ENCODE results near the gene STARD10. TPM values are rescaled to one million over a fixed set of nuclear protein-coding genes. Genes with fewer than 3 reads are reported as not detected.

Gene STARD10
- total and polyA plus RNA-seq, 9 of the 15 experiments (the other 6 are each of a cell fraction or from before 2014, with no cell fraction given) = 0.15 to 52.9 (median 32.3) TPM

DNA sequence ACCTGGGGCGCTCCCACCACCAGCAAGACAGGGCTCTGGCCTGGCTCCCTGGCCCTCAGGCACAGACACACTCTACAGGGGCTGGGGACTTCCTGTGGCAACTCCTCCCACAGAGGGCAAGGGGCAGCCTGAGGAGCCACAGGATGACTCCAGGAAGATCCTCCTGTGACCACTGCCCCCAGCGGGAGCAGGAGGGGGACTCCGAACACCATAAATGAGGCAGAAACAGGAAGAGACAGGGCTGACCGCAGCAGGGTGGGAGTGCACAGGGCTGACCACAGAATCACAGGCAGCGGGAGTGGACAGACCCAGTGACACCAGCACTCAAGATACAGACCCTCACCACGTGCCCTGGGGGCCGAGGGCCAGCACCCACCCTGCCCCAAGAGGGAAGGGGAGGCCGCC is 52.4 kb downstream of the STARD10 start (continued):
- TF ChIP-seq, protein P1, sequence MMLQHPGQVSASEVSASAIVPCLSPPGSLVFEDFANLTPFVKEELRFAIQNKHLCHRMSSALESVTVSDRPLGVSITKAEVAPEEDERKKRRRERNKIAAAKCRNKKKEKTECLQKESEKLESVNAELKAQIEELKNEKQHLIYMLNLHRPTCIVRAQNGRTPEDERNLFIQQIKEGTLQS (IDR thresholded peaks at IDR 0.05) = peak; percentile 17; the same call in 1 of the 2 replicates
- TF ChIP-seq, protein P1 (CRISPR knock-in tag; conservative IDR thresholded peaks at IDR 0.05) = no peak
- TF ChIP-seq TAF1 (IDR thresholded peaks at IDR 0.05; ENCODE audit: control insufficient read depth, extremely low read depth, insufficient read depth, low read length, severe bottlenecking) = peak; percentile 14
- TF ChIP-seq NRF1 (conservative IDR thresholded peaks at IDR 0.05 in 1 of 2, IDR thresholded peaks at IDR 0.05 in 1 of 2) = peak in 1 of 2 experiments; percentile 14; a peak in 2 of 4 replicates
- TF ChIP-seq POLR2G (IDR thresholded peaks at IDR 0.05; ENCODE audit: low read depth, low read length) = peak; percentile 45; the same call in 1 of the 2 replicates
- no peak for TF ChIP-seq RBM14 (IDR thresholded peaks at IDR 0.05; ENCODE audit: borderline replicate concordance, insufficient read depth, low read depth, low read length)
- TF ChIP-seq SIX5 (IDR thresholded peaks at IDR 0.05; ENCODE audit: borderline replicate concordance in 1 of 2, insufficient read depth in 1 of 2, low read depth in 1 of 2, low read length in 2 of 2) = no peak
- TF ChIP-seq ZBED1 (IDR thresholded peaks at IDR 0.05) = peak; percentile 80; the same call in 1 of the 2 replicates
- no peak for TF ChIP-seq TOE1 (IDR thresholded peaks at IDR 0.05; ENCODE audit: borderline replicate concordance)
- TF ChIP-seq TOE1 (CRISPR knock-in tag; IDR thresholded peaks at IDR 0.05; ENCODE audit: borderline replicate concordance, low read depth) = no peak
- no peak for TF ChIP-seq POLR2AphosphoS5 (IDR thresholded peaks at IDR 0.05; ENCODE audit: control insufficient read depth, insufficient read depth, low read depth, low read length)
- no peak for TF ChIP-seq U2AF1 (optimal IDR thresholded peaks at IDR 0.05; ENCODE audit: low read depth, low read length)
- TF ChIP-seq HNRNPUL1 (IDR thresholded peaks at IDR 0.05; ENCODE audit: low read length) = no peak
- no peak for TF ChIP-seq EP400 (IDR thresholded peaks at IDR 0.05)
- no peak for TF ChIP-seq NCOA6 (IDR thresholded peaks at IDR 0.05)
- TF ChIP-seq ESRRA (IDR thresholded peaks at IDR 0.05; ENCODE audit: borderline replicate concordance, low read depth) = peak; percentile 96; the same call in 1 of the 2 replicates
- no peak for TF ChIP-seq RHOXF2B (CRISPR knock-in tag; conservative IDR thresholded peaks at IDR 0.05)
- no peak for TF ChIP-seq SMARCC2 (IDR thresholded peaks at IDR 0.05; ENCODE audit: low read depth)
- TF ChIP-seq, protein P2, sequence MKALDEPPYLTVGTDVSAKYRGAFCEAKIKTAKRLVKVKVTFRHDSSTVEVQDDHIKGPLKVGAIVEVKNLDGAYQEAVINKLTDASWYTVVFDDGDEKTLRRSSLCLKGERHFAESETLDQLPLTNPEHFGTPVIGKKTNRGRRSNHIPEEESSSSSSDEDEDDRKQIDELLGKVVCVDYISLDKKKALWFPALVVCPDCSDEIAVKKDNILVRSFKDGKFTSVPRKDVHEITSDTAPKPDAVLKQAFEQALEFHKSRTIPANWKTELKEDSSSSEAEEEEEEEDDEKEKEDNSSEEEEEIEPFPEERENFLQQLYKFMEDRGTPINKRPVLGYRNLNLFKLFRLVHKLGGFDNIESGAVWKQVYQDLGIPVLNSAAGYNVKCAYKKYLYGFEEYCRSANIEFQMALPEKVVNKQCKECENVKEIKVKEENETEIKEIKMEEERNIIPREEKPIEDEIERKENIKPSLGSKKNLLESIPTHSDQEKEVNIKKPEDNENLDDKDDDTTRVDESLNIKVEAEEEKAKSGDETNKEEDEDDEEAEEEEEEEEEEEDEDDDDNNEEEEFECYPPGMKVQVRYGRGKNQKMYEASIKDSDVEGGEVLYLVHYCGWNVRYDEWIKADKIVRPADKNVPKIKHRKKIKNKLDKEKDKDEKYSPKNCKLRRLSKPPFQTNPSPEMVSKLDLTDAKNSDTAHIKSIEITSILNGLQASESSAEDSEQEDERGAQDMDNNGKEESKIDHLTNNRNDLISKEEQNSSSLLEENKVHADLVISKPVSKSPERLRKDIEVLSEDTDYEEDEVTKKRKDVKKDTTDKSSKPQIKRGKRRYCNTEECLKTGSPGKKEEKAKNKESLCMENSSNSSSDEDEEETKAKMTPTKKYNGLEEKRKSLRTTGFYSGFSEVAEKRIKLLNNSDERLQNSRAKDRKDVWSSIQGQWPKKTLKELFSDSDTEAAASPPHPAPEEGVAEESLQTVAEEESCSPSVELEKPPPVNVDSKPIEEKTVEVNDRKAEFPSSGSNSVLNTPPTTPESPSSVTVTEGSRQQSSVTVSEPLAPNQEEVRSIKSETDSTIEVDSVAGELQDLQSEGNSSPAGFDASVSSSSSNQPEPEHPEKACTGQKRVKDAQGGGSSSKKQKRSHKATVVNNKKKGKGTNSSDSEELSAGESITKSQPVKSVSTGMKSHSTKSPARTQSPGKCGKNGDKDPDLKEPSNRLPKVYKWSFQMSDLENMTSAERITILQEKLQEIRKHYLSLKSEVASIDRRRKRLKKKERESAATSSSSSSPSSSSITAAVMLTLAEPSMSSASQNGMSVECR (CRISPR knock-in tag; IDR thresholded peaks at IDR 0.05) = no peak
- TF ChIP-seq, protein P3, sequence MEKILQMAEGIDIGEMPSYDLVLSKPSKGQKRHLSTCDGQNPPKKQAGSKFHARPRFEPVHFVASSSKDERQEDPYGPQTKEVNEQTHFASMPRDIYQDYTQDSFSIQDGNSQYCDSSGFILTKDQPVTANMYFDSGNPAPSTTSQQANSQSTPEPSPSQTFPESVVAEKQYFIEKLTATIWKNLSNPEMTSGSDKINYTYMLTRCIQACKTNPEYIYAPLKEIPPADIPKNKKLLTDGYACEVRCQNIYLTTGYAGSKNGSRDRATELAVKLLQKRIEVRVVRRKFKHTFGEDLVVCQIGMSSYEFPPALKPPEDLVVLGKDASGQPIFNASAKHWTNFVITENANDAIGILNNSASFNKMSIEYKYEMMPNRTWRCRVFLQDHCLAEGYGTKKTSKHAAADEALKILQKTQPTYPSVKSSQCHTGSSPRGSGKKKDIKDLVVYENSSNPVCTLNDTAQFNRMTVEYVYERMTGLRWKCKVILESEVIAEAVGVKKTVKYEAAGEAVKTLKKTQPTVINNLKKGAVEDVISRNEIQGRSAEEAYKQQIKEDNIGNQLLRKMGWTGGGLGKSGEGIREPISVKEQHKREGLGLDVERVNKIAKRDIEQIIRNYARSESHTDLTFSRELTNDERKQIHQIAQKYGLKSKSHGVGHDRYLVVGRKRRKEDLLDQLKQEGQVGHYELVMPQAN (IDR thresholded peaks at IDR 0.05; ENCODE audit: borderline replicate concordance) = no peak
- no peak for TF ChIP-seq NR3C1 (CRISPR knock-in tag; IDR thresholded peaks at IDR 0.05)
- TF ChIP-seq SMARCA4 (IDR thresholded peaks at IDR 0.05) = peak; percentile 49; the same call in 1 of the 2 replicates

All from K562 (cell line).